ENCODE measurements around the gene APOLD1.

DNA sequence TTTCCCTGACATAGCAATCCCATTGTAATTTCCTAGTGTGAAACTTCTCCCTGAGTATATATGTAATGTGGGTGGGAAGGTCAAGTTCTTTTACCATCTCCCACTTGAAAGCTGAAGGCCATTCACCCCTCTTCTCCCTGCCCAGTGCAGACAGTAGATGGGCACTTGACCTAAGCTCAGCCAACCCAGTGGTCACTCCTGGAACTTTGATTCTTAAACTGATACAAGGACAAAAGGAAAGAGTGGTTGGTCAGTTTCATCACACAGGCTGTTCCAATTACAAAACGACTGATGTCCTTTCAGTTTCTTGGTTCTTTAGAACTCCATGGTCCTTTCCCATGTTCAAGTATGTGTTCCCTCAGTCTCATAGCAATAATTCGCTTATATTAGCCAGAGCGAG lies 8.4 kb upstream of the APOLD1 start:
- TF ChIP-seq, protein P1, sequence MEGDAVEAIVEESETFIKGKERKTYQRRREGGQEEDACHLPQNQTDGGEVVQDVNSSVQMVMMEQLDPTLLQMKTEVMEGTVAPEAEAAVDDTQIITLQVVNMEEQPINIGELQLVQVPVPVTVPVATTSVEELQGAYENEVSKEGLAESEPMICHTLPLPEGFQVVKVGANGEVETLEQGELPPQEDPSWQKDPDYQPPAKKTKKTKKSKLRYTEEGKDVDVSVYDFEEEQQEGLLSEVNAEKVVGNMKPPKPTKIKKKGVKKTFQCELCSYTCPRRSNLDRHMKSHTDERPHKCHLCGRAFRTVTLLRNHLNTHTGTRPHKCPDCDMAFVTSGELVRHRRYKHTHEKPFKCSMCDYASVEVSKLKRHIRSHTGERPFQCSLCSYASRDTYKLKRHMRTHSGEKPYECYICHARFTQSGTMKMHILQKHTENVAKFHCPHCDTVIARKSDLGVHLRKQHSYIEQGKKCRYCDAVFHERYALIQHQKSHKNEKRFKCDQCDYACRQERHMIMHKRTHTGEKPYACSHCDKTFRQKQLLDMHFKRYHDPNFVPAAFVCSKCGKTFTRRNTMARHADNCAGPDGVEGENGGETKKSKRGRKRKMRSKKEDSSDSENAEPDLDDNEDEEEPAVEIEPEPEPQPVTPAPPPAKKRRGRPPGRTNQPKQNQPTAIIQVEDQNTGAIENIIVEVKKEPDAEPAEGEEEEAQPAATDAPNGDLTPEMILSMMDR (conservative IDR thresholded peaks at IDR 0.05; ENCODE audit: low read depth, low read length): no peak
- no peak for TF ChIP-seq EZH2 (IDR thresholded peaks at IDR 0.05; ENCODE audit: borderline replicate concordance, low read depth, low read length, poor library complexity, severe bottlenecking)

All from A673 (cell line).